ENCODE data around the gene TUB.

The TUB gene

DNA sequence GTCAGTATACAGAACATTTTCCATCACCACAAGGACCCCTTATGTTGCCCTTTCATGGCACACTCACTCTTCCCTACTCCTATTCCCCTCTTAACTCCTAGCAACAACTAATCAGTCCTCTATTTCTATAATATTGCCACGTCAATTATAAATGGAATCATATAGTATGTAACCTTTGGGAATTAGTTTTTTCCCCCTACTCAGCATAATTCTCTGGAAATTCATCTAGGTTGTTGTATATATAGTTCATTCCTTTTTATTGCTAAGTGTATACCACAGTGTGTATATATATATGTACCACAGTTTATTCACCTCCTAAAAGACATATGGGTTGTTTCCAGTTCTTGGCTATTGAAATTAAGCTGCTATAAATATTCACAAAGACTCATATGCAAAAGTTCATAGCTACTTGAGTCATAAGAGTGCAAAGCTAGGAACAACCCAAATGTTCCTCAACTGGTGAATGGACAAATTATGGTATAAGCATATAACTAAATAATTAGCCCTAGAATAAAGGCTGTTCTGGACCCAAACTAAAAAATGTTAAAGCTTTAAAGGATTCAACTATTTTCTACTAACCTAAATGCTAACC, 41.3 kb downstream of the TUB start:
- no peak overlapping the region for H3K4me3 ChIP-seq (ENCODE audit: low read depth, low read length)
- DNase-seq (ENCODE audit: low read depth): no peak
- no peak for TF ChIP-seq CTCF (IDR thresholded peaks at IDR 0.05; ENCODE audit: low read depth, low read length, missing control alignments)
- in situ Hi-C loops (cut with HindIII; ENCODE audit: low sequenced_read_pairs): no loop called here

DNA sequence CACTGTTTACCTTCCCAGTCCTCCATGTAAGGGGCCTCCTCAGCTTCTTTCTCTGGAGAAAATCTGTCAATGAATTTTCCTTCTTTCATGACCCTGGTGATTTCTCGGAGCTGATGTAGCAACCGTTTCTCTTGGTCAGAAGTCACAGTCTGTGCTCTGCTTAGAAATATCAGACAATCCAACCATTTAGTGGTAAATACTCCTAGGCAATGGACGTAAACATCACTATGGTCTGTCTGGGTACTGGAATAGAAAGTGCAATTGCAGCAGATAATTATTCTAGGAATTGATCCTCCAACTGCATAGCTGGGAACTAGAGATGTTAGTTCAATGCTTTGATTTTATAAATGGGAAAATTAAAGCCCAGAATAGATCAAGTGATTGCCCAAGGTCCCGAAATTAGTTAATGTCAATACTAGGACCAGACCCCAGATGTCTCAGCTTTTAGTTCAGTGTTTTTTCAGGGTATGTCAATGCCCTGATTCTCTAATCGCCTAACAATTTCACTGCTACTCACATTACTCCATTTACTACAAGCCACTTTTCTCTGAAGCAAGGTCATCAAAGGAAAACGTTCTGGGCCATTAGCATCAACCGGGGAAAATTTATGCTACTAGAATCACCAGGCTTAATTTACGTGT, 45.8 kb downstream of the TUB start:
- DNase-seq (ENCODE audit: low read depth): no peak
- H3K4me3 ChIP-seq (ENCODE audit: low read depth, low read length): no peak overlapping the region
- in situ Hi-C loops (cut with HindIII; ENCODE audit: low sequenced_read_pairs): no loop called here
- no peak for TF ChIP-seq CTCF (IDR thresholded peaks at IDR 0.05; ENCODE audit: low read depth, low read length, missing control alignments)

- DNase-seq (ENCODE audit: low read depth): no peak
- TF ChIP-seq CTCF (IDR thresholded peaks at IDR 0.05; ENCODE audit: low read depth, low read length, missing control alignments): no peak
Measured at GRCh38 chr11:8127447-8127846, 46.4 kb downstream of the TUB start.

GRCh38 chr11:8138526-8138925, 57.5 kb downstream of the TUB start:
- in situ Hi-C loops (cut with HindIII; ENCODE audit: low sequenced_read_pairs): no loop called here
- DNase-seq (ENCODE audit: low read depth): no peak
- no peak overlapping the region for H3K4me3 ChIP-seq (ENCODE audit: low read depth, low read length)
- no peak for TF ChIP-seq CTCF (IDR thresholded peaks at IDR 0.05; ENCODE audit: low read depth, low read length, missing control alignments)

More at GRCh38 chr11:8127447-8127846, 46.4 kb downstream of the TUB start:
- no peak overlapping the region for H3K4me3 ChIP-seq (ENCODE audit: low read depth, low read length)
- in situ Hi-C loops (cut with HindIII; ENCODE audit: low sequenced_read_pairs): no loop called here

DNA sequence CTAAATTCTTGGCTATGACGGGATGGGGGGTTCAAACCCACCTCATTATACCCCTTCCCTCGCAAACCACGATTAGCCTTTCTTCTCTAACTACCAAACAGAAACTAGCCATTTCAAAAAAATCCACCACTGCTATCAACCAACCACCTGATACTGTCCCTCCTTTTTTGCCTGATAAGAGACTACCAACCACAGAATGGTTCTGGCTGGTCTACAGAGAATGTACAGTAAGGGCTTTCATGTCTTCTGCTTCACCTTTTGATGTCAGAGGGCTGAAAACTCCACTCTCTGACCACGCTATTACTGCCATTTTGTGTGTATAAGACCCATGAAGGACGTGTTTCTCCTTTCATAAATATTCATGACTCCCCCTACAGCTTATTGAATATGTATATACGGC, 68.7 kb downstream of the TUB start:
- no peak for TF ChIP-seq CTCF (IDR thresholded peaks at IDR 0.05; ENCODE audit: low read depth, low read length, missing control alignments)
- H3K4me3 ChIP-seq (ENCODE audit: low read depth, low read length): no peak overlapping the region
- in situ Hi-C loops (cut with HindIII; ENCODE audit: low sequenced_read_pairs): no loop called here
- no peak for DNase-seq (ENCODE audit: low read depth)
